ENCODE measurements around the gene AKT3.

Gene AKT3

GRCh38 chr1:243553090-243553489, 297.0 kb downstream of the AKT3 start:
- TF ChIP-seq POLR2AphosphoS5 (IDR thresholded peaks at IDR 0.05; ENCODE audit: low read depth, low read length) (no peak), SPI1 (IDR thresholded peaks at IDR 0.05; ENCODE audit: low read depth, low read length) (no peak), POU2F2 (IDR thresholded peaks at IDR 0.05; ENCODE audit: low read depth, low read length) (no peak), PAX5 (IDR thresholded peaks at IDR 0.05; ENCODE audit: insufficient read depth, low read length, severe bottlenecking) (no peak)
- no peak for DNase-seq (ENCODE audit: insufficient read length, low spot score)
- FAIRE-seq = no peak

- FAIRE-seq = no peak
- no peak for DNase-seq (ENCODE audit: insufficient read length, low spot score)
- TF ChIP-seq PAX5 (IDR thresholded peaks at IDR 0.05; ENCODE audit: insufficient read depth, low read length, severe bottlenecking) (no peak), POLR2A (IDR thresholded peaks at IDR 0.05; ENCODE audit: low read depth, low read length) (no peak), TAF1 (IDR thresholded peaks at IDR 0.05; ENCODE audit: low read depth, low read length) (no peak), POLR2AphosphoS5 (IDR thresholded peaks at IDR 0.05; ENCODE audit: low read depth, low read length) (no peak), SPI1 (IDR thresholded peaks at IDR 0.05; ENCODE audit: low read depth, low read length) (no peak), POU2F2 (IDR thresholded peaks at IDR 0.05; ENCODE audit: low read depth, low read length) (no peak)
Measured at GRCh38 chr1:243550276-243550675, 299.8 kb downstream of the AKT3 start.

DNA sequence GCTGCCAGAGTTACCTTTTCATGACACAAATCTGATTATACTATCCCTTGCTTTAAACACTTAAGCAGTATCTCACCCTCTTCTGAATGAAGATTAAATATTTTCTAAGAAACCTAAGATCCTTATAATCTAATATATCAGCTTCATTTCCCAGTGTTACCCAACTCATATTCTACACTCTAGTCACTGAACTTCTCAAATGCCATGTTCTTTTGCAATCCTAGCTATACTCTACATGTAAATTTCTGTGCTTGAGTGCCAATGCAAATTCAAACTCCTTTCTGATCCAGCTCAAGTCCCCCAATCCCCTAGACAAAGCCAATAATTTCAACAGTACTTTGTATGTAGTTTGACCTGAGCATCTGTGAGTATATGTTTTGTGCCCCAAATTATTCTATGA, 300.3 kb downstream of the AKT3 start:
- TF ChIP-seq PAX5 (IDR thresholded peaks at IDR 0.05; ENCODE audit: insufficient read depth, low read length, severe bottlenecking) = no peak
- no peak for TF ChIP-seq POU2F2 (IDR thresholded peaks at IDR 0.05; ENCODE audit: low read depth, low read length)
- TF ChIP-seq POLR2AphosphoS5 (IDR thresholded peaks at IDR 0.05; ENCODE audit: low read depth, low read length) = no peak
- no peak for TF ChIP-seq TAF1 (IDR thresholded peaks at IDR 0.05; ENCODE audit: low read depth, low read length)
- TF ChIP-seq POLR2A (IDR thresholded peaks at IDR 0.05; ENCODE audit: low read depth, low read length) = no peak
- TF ChIP-seq SPI1 (IDR thresholded peaks at IDR 0.05; ENCODE audit: low read depth, low read length) = no peak
- DNase-seq (ENCODE audit: insufficient read length, low spot score) (no peak), FAIRE-seq (no peak)

- FAIRE-seq (no peak), DNase-seq (ENCODE audit: insufficient read length, low spot score) (no peak)
- no peak for TF ChIP-seq SPI1 (IDR thresholded peaks at IDR 0.05; ENCODE audit: low read depth, low read length)
- no peak for TF ChIP-seq PAX5 (IDR thresholded peaks at IDR 0.05; ENCODE audit: insufficient read depth, low read length, severe bottlenecking)
- TF ChIP-seq POU2F2 (IDR thresholded peaks at IDR 0.05; ENCODE audit: low read depth, low read length) = no peak
- no peak for TF ChIP-seq POLR2A (IDR thresholded peaks at IDR 0.05; ENCODE audit: low read depth, low read length)
- TF ChIP-seq TAF1 (IDR thresholded peaks at IDR 0.05; ENCODE audit: low read depth, low read length) = no peak
- no peak for TF ChIP-seq POLR2AphosphoS5 (IDR thresholded peaks at IDR 0.05; ENCODE audit: low read depth, low read length)
Measured at GRCh38 chr1:243549108-243549507, 300.9 kb downstream of the AKT3 start.

GRCh38 chr1:243548516-243548915, 301.5 kb downstream of the AKT3 start:
- DNase-seq (ENCODE audit: insufficient read length, low spot score) (no peak), FAIRE-seq (no peak)
- no peak for TF ChIP-seq POLR2A (IDR thresholded peaks at IDR 0.05; ENCODE audit: low read depth, low read length)
- TF ChIP-seq POU2F2 (IDR thresholded peaks at IDR 0.05; ENCODE audit: low read depth, low read length) = no peak
- TF ChIP-seq POLR2AphosphoS5 (IDR thresholded peaks at IDR 0.05; ENCODE audit: low read depth, low read length) = no peak
- no peak for TF ChIP-seq SPI1 (IDR thresholded peaks at IDR 0.05; ENCODE audit: low read depth, low read length)
- no peak for TF ChIP-seq TAF1 (IDR thresholded peaks at IDR 0.05; ENCODE audit: low read depth, low read length)
- TF ChIP-seq PAX5 (IDR thresholded peaks at IDR 0.05; ENCODE audit: insufficient read depth, low read length, severe bottlenecking) = no peak

- TF ChIP-seq POLR2A (IDR thresholded peaks at IDR 0.05; ENCODE audit: low read depth, low read length) (no peak), SPI1 (IDR thresholded peaks at IDR 0.05; ENCODE audit: low read depth, low read length) (no peak), PAX5 (IDR thresholded peaks at IDR 0.05; ENCODE audit: insufficient read depth, low read length, severe bottlenecking) (no peak), POU2F2 (IDR thresholded peaks at IDR 0.05; ENCODE audit: low read depth, low read length) (no peak)
- DNase-seq (ENCODE audit: insufficient read length, low spot score) (no peak), FAIRE-seq (no peak)
Measured at GRCh38 chr1:243547891-243548290, 302.2 kb downstream of the AKT3 start.

- no peak for DNase-seq (ENCODE audit: insufficient read length, low spot score)
- TF ChIP-seq POLR2A (IDR thresholded peaks at IDR 0.05; ENCODE audit: low read depth, low read length) (no peak), POLR2AphosphoS5 (IDR thresholded peaks at IDR 0.05; ENCODE audit: low read depth, low read length) (no peak), SPI1 (IDR thresholded peaks at IDR 0.05; ENCODE audit: low read depth, low read length) (no peak)
- no peak for FAIRE-seq
Measured at GRCh38 chr1:243546457-243546856, 303.6 kb downstream of the AKT3 start.

GRCh38 chr1:243543501-243543900, 306.5 kb downstream of the AKT3 start:
- FAIRE-seq = no peak
- no peak for TF ChIP-seq PAX5 (IDR thresholded peaks at IDR 0.05; ENCODE audit: insufficient read depth, low read length, severe bottlenecking)
- TF ChIP-seq SPI1 (IDR thresholded peaks at IDR 0.05; ENCODE audit: low read depth, low read length) = no peak
- TF ChIP-seq POLR2AphosphoS5 (IDR thresholded peaks at IDR 0.05; ENCODE audit: low read depth, low read length) = no peak
- no peak for DNase-seq (ENCODE audit: insufficient read length, low spot score)

DNA sequence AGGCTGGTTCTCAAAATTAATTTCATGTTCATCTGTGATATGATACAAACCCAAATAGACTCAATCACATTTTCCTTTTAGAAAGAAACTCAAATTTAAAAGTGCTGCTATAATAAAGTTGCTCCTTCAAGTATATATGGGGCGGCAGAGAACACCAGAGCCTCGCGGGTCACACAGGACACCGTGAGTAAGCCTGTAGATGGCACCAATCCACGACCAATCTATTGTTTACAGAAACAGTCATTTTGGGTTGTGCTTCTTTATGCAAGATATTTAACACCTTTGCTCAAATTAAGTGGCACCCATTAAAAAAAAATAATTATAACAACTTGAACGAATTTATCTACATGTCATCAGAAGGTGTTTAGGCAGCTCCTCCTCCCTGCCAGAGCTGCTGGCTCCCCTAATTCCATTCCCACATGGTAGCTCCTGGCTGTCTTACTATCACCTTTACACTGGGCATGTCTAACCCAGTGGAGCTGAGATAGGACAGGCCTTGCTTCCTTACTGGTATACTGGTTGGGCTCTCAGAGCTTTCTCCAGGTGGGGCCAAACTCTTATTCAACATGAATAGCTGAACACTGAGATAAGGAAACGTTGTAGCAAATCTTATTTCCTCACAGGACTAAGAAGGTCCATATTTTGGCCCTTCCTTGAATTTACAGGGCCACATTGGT, 307.2 kb downstream of the AKT3 start:
- no peak for FAIRE-seq

GRCh38 chr1:243539636-243540035, 310.4 kb downstream of the AKT3 start:
- DNase-seq (ENCODE audit: insufficient read length, low spot score) (no peak), FAIRE-seq (no peak)
- no peak for TF ChIP-seq TAF1 (IDR thresholded peaks at IDR 0.05; ENCODE audit: low read depth, low read length)
- TF ChIP-seq SPI1 (IDR thresholded peaks at IDR 0.05; ENCODE audit: low read depth, low read length) = no peak
- no peak for TF ChIP-seq PAX5 (IDR thresholded peaks at IDR 0.05; ENCODE audit: insufficient read depth, low read length, severe bottlenecking)
- TF ChIP-seq POLR2A (IDR thresholded peaks at IDR 0.05; ENCODE audit: low read depth, low read length) = no peak
- TF ChIP-seq POLR2AphosphoS5 (IDR thresholded peaks at IDR 0.05; ENCODE audit: low read depth, low read length) = no peak
- TF ChIP-seq POU2F2 (IDR thresholded peaks at IDR 0.05; ENCODE audit: low read depth, low read length) = no peak

More for the DNA sequence above, 307.2 kb downstream of the AKT3 start:
- TF ChIP-seq SPI1 (IDR thresholded peaks at IDR 0.05; ENCODE audit: low read depth, low read length) = no peak
- TF ChIP-seq TAF1 (IDR thresholded peaks at IDR 0.05; ENCODE audit: low read depth, low read length) = no peak
- no peak for TF ChIP-seq POLR2A (IDR thresholded peaks at IDR 0.05; ENCODE audit: low read depth, low read length)
- no peak for TF ChIP-seq POU2F2 (IDR thresholded peaks at IDR 0.05; ENCODE audit: low read depth, low read length)
- TF ChIP-seq POLR2AphosphoS5 (IDR thresholded peaks at IDR 0.05; ENCODE audit: low read depth, low read length) = no peak
- no peak for TF ChIP-seq PAX5 (IDR thresholded peaks at IDR 0.05; ENCODE audit: insufficient read depth, low read length, severe bottlenecking)
- DNase-seq (ENCODE audit: insufficient read length, low spot score) = no peak

Measured in GM12891 (cell line).